K562 (cell line): ENCODE data around the gene ZNF701. TPM values are rescaled to one million over a fixed set of nuclear protein-coding genes. Genes with fewer than 3 reads are reported as not detected.

Source experiments
- NFE2L1 ChIP-seq: fragments of 450-650 bp; IDR thresholded peaks from 2 replicates; pipeline ENCODE4 v1.6.1; 2016; ENCODE audit warnings: missing genetic modification characterization, low read depth, mild to moderate bottlenecking, missing compliant biosample characterization, moderate library complexity, borderline replicate concordance
- SMARCB1 ChIP-seq: IDR thresholded peaks from 2 replicates; pipeline ENCODE4 v1.6.1; 2011; ENCODE audit warnings: improper control_type of control experiment, low read depth; ENCODE audit not compliant: insufficient read length
- TAF7 ChIP-seq: fragments of 450-650 bp; IDR thresholded peaks from 2 replicates; pipeline ENCODE4 v1.6.1; 2016; ENCODE audit warnings: missing genetic modification characterization, missing compliant biosample characterization
- ZMIZ1 ChIP-seq, 2 experiments: fragments of 150-350 bp in 1 of 2; IDR thresholded peaks; 2 replicates each; pipeline ENCODE4 v1.6.1; 2012 to 2016; ENCODE audit warnings: low read depth in 2 of 2, low read length in 2 of 2, mild to moderate bottlenecking in 1 of 2, moderate library complexity in 1 of 2
- ZNF239 ChIP-seq: fragments of 250-450 bp; sonication (Bioruptor Pico); IDR thresholded peaks from 2 replicates; pipeline ENCODE4 v1.4.0; 2020; ENCODE audit warnings: mild to moderate bottlenecking
- polyA plus RNA-seq, 8 experiments: library from polyadenylated mRNA; depleted of rRNA in 4 of 8; stranded (reverse) in 5 of 8; unstranded in 3 of 8; fragments of >200 nt; fragmentation: Nextera tagmentation in 2 of 8; fragmentation: Illumina TruSeq in 1 of 8; extraction: Ambion mirVana in 2 of 8; extraction: Trizol in 1 of 8; gene quantifications; 2 replicates each; pipeline versions ENCODE4 v1.2.1 to v1.2.3, GENCODE V29; 2011 to 2014; ENCODE audit warnings: inconsistent platforms in 1 of 8, missing spikeins in 1 of 8
- total RNA-seq, 7 experiments: library from RNA; depleted of rRNA in 6 of 7; stranded (reverse); fragments of >200 nt in 6 of 7; fragmentation: Illumina TruSeq in 2 of 7; extraction: Trizol in 2 of 7; gene quantifications; 2 replicates each; pipeline versions ENCODE4 v1.2.1 to v1.2.3, GENCODE V29; 2011 to 2021; ENCODE audit warnings: low replicate concordance in 1 of 7
- TF ChIP-seq, protein P1 (sequence below): fragments of 250-450 bp; sonication (Bioruptor Pico); IDR thresholded peaks from 2 replicates; pipeline ENCODE4 v1.8.0; 2022; ENCODE audit warnings: inconsistent platforms, mild to moderate bottlenecking, moderate library complexity, borderline replicate concordance
- TF ChIP-seq, protein P2 (sequence below), 2 experiments: IDR thresholded peaks; 2 replicates each; pipeline ENCODE4 v1.6.1; 2011; ENCODE audit warnings: borderline replicate concordance in 1 of 2, control low read depth in 1 of 2, low read depth in 1 of 2, low read length in 1 of 2, mild to moderate bottlenecking in 1 of 2, mixed read lengths in 1 of 2, moderate library complexity in 1 of 2; ENCODE audit not compliant: insufficient read depth in 1 of 2, insufficient read length in 1 of 2, poor library complexity in 1 of 2, severe bottlenecking in 1 of 2; ENCODE audit errors: extremely low read depth in 1 of 2

Gene ZNF701
- total and polyA plus RNA-seq, 9 of the 15 experiments (the other 6 are each of a cell fraction or from before 2014, with no cell fraction given): 5.3 to 15.9 (median 10.1) TPM

GRCh38 chr19:52590728-52591127 lies 20.6 kb downstream of the ZNF701 start (continued):
- TF ChIP-seq, protein P1, sequence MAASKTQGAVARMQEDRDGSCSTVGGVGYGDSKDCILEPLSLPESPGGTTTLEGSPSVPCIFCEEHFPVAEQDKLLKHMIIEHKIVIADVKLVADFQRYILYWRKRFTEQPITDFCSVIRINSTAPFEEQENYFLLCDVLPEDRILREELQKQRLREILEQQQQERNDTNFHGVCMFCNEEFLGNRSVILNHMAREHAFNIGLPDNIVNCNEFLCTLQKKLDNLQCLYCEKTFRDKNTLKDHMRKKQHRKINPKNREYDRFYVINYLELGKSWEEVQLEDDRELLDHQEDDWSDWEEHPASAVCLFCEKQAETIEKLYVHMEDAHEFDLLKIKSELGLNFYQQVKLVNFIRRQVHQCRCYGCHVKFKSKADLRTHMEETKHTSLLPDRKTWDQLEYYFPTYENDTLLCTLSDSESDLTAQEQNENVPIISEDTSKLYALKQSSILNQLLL (CRISPR knock-in tag): no peak
- TF ChIP-seq, protein P2, sequence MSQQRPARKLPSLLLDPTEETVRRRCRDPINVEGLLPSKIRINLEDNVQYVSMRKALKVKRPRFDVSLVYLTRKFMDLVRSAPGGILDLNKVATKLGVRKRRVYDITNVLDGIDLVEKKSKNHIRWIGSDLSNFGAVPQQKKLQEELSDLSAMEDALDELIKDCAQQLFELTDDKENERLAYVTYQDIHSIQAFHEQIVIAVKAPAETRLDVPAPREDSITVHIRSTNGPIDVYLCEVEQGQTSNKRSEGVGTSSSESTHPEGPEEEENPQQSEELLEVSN (IDR thresholded peaks at IDR 0.05; ENCODE audit: borderline replicate concordance in 1 of 2, extremely low read depth in 1 of 2, insufficient read depth in 1 of 2, insufficient read length in 1 of 2, low read depth in 1 of 2, low read length in 1 of 2, poor library complexity in 1 of 2, severe bottlenecking in 1 of 2): no peak
- TF ChIP-seq TAF7 (tag) (no peak), ZNF239 (CRISPR knock-in tag) (no peak), SMARCB1 (no peak), NFE2L1 (tag) (no peak), ZMIZ1 (IDR thresholded peaks at IDR 0.05; ENCODE audit: low read depth in 2 of 2, low read length in 2 of 2) (no peak)
